Measurements from ENCODE around the gene SPART.

GRCh38 chr13:36286006-36286405 is 60.2 kb downstream of the SPART start:
- TF ChIP-seq GATA2 (IDR thresholded peaks at IDR 0.05; ENCODE audit: low read depth, low read length) (no peak), GATA3 (IDR thresholded peaks at IDR 0.05; ENCODE audit: low read depth, low read length) (no peak)
